HEK293 (cell line): Measurements from ENCODE around the gene GPR152.
"Not testable (repeated sequence)": the region's sequence is repeated elsewhere in the genome, so short reads cannot be mapped to it uniquely, and the experiment has no call there.

Experiments used
- CTCF ChIA-PET: fragments of 350-600 bp; formaldehyde crosslinking; extraction: SDS; loops from one replicate; lab custom pipeline; 2021; ENCODE audit warnings: antibody characterized with exemption; lab: Yijun Ruan, JAX
- POLR2A ChIA-PET: fragments of 300-600 bp; formaldehyde crosslinking; extraction: SDS; loops from one replicate; lab custom pipeline; 2020; ENCODE audit warnings: antibody characterized with exemption, inconsistent platforms; lab: Yijun Ruan, JAX
- H3K27ac ChIP-seq: fragments of 200-500 bp; sonication (Bioruptor generic); 2 replicates; pipeline ENCODE4 v1.5.1; 2014; ENCODE audit warnings: low read depth, low read length, control low read depth, inconsistent platforms; ENCODE audit errors: extremely low read depth
- H3K36me3 ChIP-seq, 2 experiments: fragments of 200-500 bp in 1 of 2; sonication (Bioruptor generic) in 1 of 2; 1 replicate in 1 of 2; 2 replicates in 1 of 2; pipeline ENCODE4 v1.5.1; 2014 to 2017; ENCODE audit warnings: inconsistent platforms in 2 of 2, low read length in 2 of 2; ENCODE audit not compliant: control insufficient read depth in 2 of 2, insufficient read depth in 1 of 2
- H3K4me1 ChIP-seq: fragments of 200-500 bp; sonication (Bioruptor generic); 2 replicates; pipeline ENCODE4 v1.5.1; 2014; ENCODE audit warnings: mild to moderate bottlenecking, low read length, inconsistent platforms; ENCODE audit not compliant: control insufficient read depth, insufficient read depth
- H3K4me3 ChIP-seq: 2 replicates; pipeline ENCODE4 v1.5.1; 2011; ENCODE audit warnings: low read depth, mild to moderate bottlenecking, control low read depth, low read length, moderate library complexity
- H3K9me3 ChIP-seq: fragments of 200-500 bp; sonication (Bioruptor generic); 2 replicates; pipeline ENCODE4 v1.5.1; 2014; ENCODE audit warnings: low read depth, low read length, inconsistent platforms; ENCODE audit not compliant: control insufficient read depth, insufficient read depth
- IKZF3 ChIP-seq: fragments of 450-650 bp; IDR thresholded peaks from 2 replicates; pipeline ENCODE4 v1.5.0; 2018; ENCODE audit warnings: missing biosample characterization, mild to moderate bottlenecking, missing genetic modification characterization, moderate library complexity
- KLF10 ChIP-seq: fragments of 450-650 bp; IDR thresholded peaks from 2 replicates; pipeline ENCODE4 v1.5.1; 2018; ENCODE audit warnings: missing biosample characterization, mild to moderate bottlenecking, missing genetic modification characterization
- KLF8 ChIP-seq: fragments of 450-650 bp; formaldehyde crosslinking; IDR thresholded peaks from 2 replicates; pipeline ENCODE4 v1.5.1; 2016; ENCODE audit warnings: missing biosample characterization, missing genetic modification characterization
- KLF9 ChIP-seq: fragments of 450-650 bp; formaldehyde crosslinking; IDR thresholded peaks from 2 replicates; pipeline ENCODE4 v1.5.1; 2016; ENCODE audit warnings: missing biosample characterization, missing genetic modification characterization, low read depth
- SP3 ChIP-seq: fragments of 450-650 bp; formaldehyde crosslinking; IDR thresholded peaks from 2 replicates; pipeline ENCODE4 v1.5.1; 2016; ENCODE audit warnings: missing biosample characterization, missing genetic modification characterization
- ZEB2 ChIP-seq: fragments of 450-650 bp; formaldehyde crosslinking; IDR thresholded peaks from 2 replicates; pipeline ENCODE4 v1.5.1; 2016; ENCODE audit warnings: missing biosample characterization, missing genetic modification characterization
- ZFHX2 ChIP-seq: fragments of 450-650 bp; formaldehyde crosslinking; conservative IDR thresholded peaks from 2 replicates; pipeline ENCODE4 v1.5.1; 2016; ENCODE audit warnings: missing biosample characterization, missing genetic modification characterization
- ZNF174 ChIP-seq: fragments of 450-650 bp; formaldehyde crosslinking; IDR thresholded peaks from 2 replicates; pipeline ENCODE4 v1.5.0; 2017; ENCODE audit warnings: missing biosample characterization, mild to moderate bottlenecking, missing genetic modification characterization
- ZNF341 ChIP-seq: fragments of 450-650 bp; formaldehyde crosslinking; IDR thresholded peaks from 2 replicates; pipeline ENCODE4; 2016; ENCODE audit warnings: low read depth, missing biosample characterization, missing genetic modification characterization
- ZNF350 ChIP-seq: fragments of 450-650 bp; formaldehyde crosslinking; IDR thresholded peaks from 2 replicates; pipeline ENCODE4 v1.5.0; 2017; ENCODE audit warnings: missing biosample characterization, mild to moderate bottlenecking, missing genetic modification characterization
- ZNF391 ChIP-seq: fragments of 450-650 bp; formaldehyde crosslinking; IDR thresholded peaks from 2 replicates; pipeline ENCODE4 v1.5.1; 2016; ENCODE audit warnings: low read depth, missing biosample characterization, missing genetic modification characterization, borderline replicate concordance
- ZNF501 ChIP-seq: fragments of 450-650 bp; formaldehyde crosslinking; IDR thresholded peaks from 2 replicates; pipeline ENCODE4 v1.5.1; 2016; ENCODE audit warnings: missing biosample characterization, missing genetic modification characterization
- ZNF510 ChIP-seq: fragments of 450-650 bp; formaldehyde crosslinking; IDR thresholded peaks from 2 replicates; pipeline ENCODE4 v1.5.1; 2018; ENCODE audit warnings: mild to moderate bottlenecking, missing genetic modification characterization, missing biosample characterization; ENCODE audit not compliant: insufficient replicate concordance
- ZNF626 ChIP-seq: fragments of 450-650 bp; sonication (Bioruptor Pico); formaldehyde crosslinking; IDR thresholded peaks from 2 replicates; pipeline ENCODE4 v1.5.1; 2018; ENCODE audit warnings: missing biosample characterization, missing genetic modification characterization, inconsistent platforms
- ZSCAN23 ChIP-seq: fragments of 450-650 bp; formaldehyde crosslinking; IDR thresholded peaks from 2 replicates; pipeline ENCODE4 v1.5.1; 2016; ENCODE audit warnings: missing biosample characterization, missing genetic modification characterization
- ZSCAN30 ChIP-seq: fragments of 450-650 bp; IDR thresholded peaks from 2 replicates; pipeline ENCODE4 v1.5.1; 2018; ENCODE audit warnings: missing biosample characterization, mild to moderate bottlenecking, missing genetic modification characterization, moderate library complexity
- TF ChIP-seq, protein P1 (sequence below): fragments of 450-650 bp; formaldehyde crosslinking; conservative IDR thresholded peaks from 2 replicates; pipeline ENCODE4 v1.5.1; 2016; ENCODE audit warnings: low read depth, missing biosample characterization, missing genetic modification characterization
- TF ChIP-seq, protein P2 (sequence below): fragments of 450-650 bp; formaldehyde crosslinking; IDR thresholded peaks from 2 replicates; pipeline ENCODE4 v1.5.1; 2016; ENCODE audit warnings: missing biosample characterization, missing genetic modification characterization

GPR152 gene

DNA sequence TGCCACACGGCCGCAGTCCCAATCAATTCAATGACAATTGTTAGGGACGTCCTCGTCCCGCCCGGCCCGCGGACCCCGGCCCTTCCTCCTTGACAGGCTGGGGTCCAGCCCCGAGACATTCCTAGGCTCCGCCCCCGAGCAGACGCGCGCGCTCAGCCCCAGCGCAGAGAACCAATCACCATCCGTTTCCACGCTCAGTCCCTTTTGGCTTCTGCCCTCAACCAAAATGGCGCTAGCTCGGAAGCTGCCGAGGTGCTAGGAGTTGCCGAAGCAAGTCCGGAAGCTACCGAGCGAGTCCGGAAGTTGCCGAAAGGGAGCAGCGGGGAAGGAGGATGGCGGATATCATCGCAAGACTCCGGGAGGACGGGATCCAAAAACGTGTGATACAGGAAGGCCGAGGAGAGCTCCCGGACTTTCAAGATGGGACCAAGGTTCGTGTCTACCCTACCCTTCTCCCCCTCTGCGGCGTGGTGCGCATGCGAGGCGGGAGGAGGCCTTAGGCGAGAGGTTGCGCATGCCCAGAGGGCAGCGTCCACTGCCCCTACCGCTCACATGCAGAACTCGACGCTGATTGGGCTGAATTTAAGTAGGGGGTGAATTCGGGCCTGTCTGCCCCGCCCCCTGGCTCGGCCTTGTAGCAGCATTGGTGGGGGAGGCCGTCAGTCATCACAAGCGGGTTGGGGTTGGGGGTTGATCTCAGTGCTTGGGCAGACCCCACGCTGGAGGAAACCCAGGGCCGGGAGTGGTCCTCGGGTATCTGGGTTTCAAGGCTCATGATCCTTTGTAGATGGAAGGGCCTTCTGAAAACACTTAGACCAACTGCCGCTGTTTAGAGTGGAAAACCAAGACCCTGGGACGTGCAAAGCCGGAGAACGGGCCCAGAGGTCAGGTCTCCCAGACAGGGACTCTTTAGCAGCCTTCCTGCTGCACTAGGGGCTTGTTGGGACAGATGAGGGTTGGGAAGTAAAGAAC, 30.6 kb upstream of the GPR152 start, which contains the start of gene AIP (continued):
- TF ChIP-seq, protein P1, sequence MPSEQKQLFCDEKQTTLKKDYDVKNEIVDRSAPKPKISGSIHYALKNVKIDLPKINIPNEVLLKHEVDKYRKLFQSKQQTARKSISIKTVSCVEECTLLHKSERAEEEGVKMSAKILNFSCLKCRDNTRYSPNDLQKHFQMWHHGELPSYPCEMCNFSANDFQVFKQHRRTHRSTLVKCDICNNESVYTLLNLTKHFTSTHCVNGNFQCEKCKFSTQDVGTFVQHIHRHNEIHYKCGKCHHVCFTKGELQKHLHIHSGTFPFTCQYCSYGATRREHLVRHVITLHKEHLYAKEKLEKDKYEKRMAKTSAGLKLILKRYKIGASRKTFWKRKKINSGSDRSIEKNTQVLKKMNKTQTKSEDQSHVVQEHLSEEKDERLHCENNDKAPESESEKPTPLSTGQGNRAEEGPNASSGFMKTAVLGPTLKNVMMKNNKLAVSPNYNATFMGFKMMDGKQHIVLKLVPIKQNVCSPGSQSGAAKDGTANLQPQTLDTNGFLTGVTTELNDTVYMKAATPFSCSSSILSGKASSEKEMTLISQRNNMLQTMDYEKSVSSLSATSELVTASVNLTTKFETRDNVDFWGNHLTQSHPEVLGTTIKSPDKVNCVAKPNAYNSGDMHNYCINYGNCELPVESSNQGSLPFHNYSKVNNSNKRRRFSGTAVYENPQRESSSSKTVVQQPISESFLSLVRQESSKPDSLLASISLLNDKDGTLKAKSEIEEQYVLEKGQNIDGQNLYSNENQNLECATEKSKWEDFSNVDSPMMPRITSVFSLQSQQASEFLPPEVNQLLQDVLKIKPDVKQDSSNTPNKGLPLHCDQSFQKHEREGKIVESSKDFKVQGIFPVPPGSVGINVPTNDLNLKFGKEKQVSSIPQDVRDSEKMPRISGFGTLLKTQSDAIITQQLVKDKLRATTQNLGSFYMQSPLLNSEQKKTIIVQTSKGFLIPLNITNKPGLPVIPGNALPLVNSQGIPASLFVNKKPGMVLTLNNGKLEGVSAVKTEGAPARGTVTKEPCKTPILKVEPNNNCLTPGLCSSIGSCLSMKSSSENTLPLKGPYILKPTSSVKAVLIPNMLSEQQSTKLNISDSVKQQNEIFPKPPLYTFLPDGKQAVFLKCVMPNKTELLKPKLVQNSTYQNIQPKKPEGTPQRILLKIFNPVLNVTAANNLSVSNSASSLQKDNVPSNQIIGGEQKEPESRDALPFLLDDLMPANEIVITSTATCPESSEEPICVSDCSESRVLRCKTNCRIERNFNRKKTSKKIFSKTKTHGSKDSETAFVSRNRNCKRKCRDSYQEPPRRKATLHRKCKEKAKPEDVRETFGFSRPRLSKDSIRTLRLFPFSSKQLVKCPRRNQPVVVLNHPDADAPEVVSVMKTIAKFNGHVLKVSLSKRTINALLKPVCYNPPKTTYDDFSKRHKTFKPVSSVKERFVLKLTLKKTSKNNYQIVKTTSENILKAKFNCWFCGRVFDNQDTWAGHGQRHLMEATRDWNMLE (tag by site-specific recombination), result peak; percentile 26; the same call in 1 of the 2 replicates
- TF ChIP-seq ZEB2 (tag by site-specific recombination) (peak; percentile 31; the same call in 1 of the 2 replicates), ZNF501 (tag by site-specific recombination) (peak; percentile 60), ZNF341 (tag by site-specific recombination) (0 out of 2 replicates have a peak, but pooled peaks have one; percentile 8), KLF10 (tag by site-specific recombination) (0 out of 2 replicates have a peak, but pooled peaks have one; percentile 34), KLF8 (tag by site-specific recombination) (0 out of 2 replicates have a peak, but pooled peaks have one; percentile 10)

DNA sequence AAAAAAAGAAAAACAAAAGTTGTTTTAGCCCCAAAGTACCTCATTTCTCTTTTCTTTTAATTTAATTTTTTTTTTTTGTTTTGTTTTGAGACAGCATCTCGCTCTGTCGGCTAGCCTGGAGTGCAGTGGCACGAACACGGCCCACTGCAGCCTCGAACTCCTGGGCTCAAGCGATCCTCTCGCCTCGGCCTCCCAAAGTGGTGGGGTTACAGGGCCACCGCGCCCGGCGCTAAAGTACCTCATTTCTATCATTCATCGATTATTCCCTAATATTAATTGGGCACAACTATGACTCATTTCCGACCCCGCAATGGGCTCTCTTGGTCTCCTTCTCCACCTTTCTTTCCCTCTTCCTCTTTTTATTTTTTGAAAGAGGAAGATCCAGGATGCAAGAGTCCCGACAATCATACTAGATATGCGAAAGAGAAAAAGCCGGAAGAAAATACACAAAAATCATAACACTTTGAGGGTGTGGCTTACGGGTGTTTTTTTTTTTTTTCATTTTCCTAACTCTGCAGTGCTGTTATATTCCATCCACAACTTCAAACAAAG, 29.8 kb upstream of the GPR152 start:
- CTCF ChIA-PET, result interaction anchor here (0.8 kb wide), 1 partner anchor 90 kb away, joined by 3 read pairs; no protein-coding TSS in a partner anchor

DNA sequence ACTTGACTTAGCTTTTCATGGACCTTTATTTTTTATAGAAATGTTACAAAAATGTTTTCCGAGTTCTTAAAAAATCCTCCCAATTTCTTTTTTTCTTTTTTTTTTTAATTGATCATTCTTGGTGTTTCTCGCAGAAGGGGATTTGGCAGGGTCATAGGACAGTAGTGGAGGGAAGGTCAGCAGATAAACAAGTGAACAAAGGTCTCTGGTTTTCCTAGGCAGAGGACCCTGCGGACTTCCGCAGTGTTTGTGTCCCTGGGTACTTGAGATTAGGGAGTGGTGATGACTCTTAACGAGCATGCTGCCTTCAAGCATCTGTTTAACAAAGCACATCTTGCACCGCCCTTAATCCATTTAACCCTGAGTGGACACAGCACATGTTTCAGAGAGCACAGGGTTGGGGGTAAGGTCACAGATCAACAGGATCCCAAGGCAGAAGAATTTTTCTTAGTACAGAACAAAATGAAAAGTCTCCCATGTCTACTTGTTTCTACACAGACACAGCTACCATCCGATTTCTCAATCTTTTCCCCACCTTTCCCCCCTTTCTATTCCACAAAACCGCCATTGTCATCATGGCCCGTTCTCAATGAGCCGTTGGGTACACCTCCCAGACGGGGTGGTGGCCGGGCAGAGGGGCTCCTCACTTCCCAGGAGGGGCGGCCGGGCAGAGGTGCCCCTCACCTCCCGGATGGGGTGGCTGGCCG, 25.0 kb upstream of the GPR152 start:
- H3K36me3 ChIP-seq, H3K9me3 ChIP-seq, H3K4me1 ChIP-seq, H3K27ac ChIP-seq, CTCF ChIA-PET, H3K4me3 ChIP-seq: not testable (repeated sequence)
- POLR2A ChIA-PET, result interaction anchor here (0.6 kb wide), 1 partner anchor 17 kb away, joined by 6 read pairs; no protein-coding TSS in a partner anchor

More for the DNA sequence above, 29.8 kb upstream of the GPR152 start:
- Histone ChIP-seq H3K4me1 (no peaks in the 10 kb centered on the region), H3K9me3 (no peaks in the 10 kb centered on the region), H3K27ac (no peak overlapping the region), H3K4me3 (peak overlapping the region; percentile 77), H3K36me3 (peaks cover 0 to 11% of the 10 kb centered on the region in 2 experiments; a peak in 1 of 3 replicates)
- TF ChIP-seq SP3 (tag by site-specific recombination), result no peak
- no peak for TF ChIP-seq ZSCAN23 (tag by site-specific recombination)
- TF ChIP-seq IKZF3 (tag by site-specific recombination), result no peak
- TF ChIP-seq ZNF391 (tag by site-specific recombination), result no peak
- no peak for TF ChIP-seq ZSCAN30
- no peak for TF ChIP-seq ZNF174 (tag by site-specific recombination)
- no peak for TF ChIP-seq ZNF626
- no peak for TF ChIP-seq ZNF350 (tag by site-specific recombination)
- TF ChIP-seq ZFHX2 (tag by site-specific recombination), result no peak
- no peak for TF ChIP-seq ZNF510
- TF ChIP-seq, protein P2, sequence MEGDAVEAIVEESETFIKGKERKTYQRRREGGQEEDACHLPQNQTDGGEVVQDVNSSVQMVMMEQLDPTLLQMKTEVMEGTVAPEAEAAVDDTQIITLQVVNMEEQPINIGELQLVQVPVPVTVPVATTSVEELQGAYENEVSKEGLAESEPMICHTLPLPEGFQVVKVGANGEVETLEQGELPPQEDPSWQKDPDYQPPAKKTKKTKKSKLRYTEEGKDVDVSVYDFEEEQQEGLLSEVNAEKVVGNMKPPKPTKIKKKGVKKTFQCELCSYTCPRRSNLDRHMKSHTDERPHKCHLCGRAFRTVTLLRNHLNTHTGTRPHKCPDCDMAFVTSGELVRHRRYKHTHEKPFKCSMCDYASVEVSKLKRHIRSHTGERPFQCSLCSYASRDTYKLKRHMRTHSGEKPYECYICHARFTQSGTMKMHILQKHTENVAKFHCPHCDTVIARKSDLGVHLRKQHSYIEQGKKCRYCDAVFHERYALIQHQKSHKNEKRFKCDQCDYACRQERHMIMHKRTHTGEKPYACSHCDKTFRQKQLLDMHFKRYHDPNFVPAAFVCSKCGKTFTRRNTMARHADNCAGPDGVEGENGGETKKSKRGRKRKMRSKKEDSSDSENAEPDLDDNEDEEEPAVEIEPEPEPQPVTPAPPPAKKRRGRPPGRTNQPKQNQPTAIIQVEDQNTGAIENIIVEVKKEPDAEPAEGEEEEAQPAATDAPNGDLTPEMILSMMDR, result no peak
- no peak for TF ChIP-seq KLF9 (tag by site-specific recombination)
- POLR2A ChIA-PET, result interaction anchor here (0.6 to 1.6 kb wide), 10 partner anchors 8 to 822 kb away, joined by 3 to 11 read pairs (median 4); partner anchors contain the start of genes PPP1CA, RAD9A and TMEM134

DNA sequence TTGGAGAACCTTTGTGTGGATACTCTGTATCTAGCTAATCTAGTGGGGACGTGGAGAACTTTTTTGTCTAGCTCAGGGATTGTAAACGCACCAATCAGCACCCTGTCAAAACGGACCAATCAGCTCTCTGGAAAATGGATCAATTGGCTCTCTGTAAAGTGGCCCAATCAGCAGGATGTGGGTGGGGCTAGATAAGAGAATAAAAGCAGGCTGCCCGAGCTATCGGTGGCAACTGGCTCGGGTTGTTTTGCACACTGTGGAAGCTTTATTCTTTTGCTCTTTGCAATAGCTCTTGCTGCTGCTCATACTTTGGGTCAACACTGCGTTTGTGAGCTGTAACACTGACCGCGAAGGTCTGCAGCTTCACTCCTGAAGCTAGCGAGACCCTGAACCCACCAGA, 24.2 kb upstream of the GPR152 start:
- H3K4me1 ChIP-seq, H3K4me3 ChIP-seq, H3K9me3 ChIP-seq, H3K27ac ChIP-seq, H3K36me3 ChIP-seq, CTCF ChIA-PET: not testable (repeated sequence)
- POLR2A ChIA-PET, result interaction anchor here (0.6 kb wide), 1 partner anchor 33 kb away, joined by 3 read pairs; the partner anchor contains the start of gene CORO1B
